GM18861 (cell line): Measurements from ENCODE around the gene NFKBIE.
"Not testable (repeated sequence)": the region's sequence is repeated elsewhere in the genome, so short reads cannot be mapped to it uniquely, and the experiment has no call there.

ENCODE experiments used
- ATAC-seq: cut with Tn5 transposase; IDR thresholded peaks from one replicate; pipeline ENCODE4 v1.9.1; 2021; ENCODE audit not compliant: unreplicated experiment

NFKBIE gene

GRCh38 chr6:44247338-44248302 lies 17.7 kb downstream of the NFKBIE start:
- peak; percentile 22 for ATAC-seq

DNA sequence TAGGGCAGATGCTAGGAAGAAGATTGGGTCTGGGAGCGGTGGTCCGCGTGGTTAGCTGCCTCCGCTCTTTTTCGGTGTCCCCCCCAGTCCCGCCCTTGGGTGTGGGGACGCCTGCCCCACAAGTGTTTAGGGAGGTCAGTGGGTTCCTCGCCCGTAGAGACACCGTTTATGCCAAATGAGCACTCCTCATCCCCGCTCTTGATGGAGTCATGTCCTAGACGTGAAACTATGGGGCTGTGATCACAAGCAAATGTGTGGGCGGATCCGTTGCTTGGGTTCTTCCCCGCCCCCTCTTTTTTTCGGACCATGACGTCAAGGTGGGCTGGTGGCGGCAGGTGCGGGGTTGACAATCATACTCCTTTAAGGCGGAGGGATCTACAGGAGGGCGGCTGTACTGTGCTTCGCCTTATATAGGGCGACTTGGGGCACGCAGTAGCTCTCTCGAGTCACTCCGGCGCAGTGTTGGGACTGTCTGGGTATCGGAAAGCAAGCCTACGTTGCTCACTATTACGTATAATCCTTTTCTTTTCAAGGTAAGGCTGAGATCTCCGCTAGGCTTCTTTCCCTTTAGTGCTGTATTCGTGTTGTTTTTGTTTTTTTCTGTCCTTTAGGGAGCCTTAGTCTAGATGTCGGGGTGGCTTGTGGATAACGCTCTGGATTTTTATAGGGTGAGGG lies 18.6 kb downstream of the NFKBIE start, which contains the start of gene HSP90AB1:
HSP90AB1 (plus strand) TSS at position 439 of the 675 bp plus-strand sequence. CDS start 1,529 bp downstream, outside the sequence.
- peak; percentile 60 for ATAC-seq

DNA sequence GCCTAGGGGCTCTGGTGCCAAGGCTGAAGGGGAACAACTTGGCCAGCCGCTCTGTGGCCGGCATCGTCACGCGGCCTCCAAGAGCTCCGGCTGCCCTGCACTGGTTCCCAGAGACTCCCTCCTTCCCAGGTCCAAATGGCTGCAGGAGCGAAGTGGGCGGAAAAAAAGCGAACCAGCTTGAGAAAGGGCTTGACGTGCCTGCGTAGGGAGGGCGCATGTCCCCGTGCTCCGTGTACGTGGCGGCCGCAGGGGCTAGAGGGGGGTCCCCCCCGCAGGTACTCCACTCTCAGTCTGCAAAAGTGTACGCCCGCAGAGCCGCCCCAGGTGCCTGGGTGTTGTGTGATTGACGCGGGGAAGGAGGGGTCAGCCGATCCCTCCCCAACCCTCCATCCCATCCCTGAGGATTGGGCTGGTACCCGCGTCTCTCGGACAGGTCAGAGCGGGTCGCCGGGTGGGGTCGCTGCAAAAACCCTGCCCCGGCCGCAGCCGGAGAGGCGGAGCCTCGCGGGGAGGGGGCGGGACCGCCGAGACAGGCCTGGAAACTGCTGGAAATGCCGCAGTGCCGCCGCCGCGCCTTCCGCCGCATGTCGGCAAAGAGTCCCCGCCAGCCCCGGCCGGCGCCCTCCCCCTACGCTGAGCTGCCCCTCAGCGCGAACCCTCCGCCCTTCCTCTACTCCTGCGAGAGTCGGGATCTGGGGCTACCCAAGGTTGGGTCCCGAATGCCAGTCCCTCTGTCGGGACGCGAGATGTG lies 19.3 kb downstream of the NFKBIE start:
- ATAC-seq = peak; percentile 35

- ATAC-seq = no peak
Observed at GRCh38 chr6:44245391-44245911, 19.9 kb downstream of the NFKBIE start.

DNA sequence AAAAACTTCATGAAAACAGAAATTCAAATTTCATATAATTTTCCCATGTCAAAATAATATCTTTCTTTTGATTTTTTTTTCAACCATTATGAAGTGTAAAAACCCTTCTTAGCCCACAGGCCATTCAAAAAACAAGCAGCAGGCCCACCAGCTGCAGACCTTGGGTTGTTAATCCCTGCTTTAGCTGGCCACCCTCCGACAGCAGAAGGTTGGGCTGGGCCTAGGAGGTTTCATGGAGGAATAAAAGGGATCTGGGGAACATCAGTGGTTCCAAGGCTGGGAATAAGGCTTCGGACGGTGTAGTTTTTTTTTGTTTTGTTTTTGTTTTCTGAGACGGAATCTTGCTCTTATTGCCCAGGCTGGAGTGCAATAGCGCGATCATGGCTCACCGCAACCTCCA lies 22.0 kb downstream of the NFKBIE start:
- ATAC-seq = no peak

GRCh38 chr6:44238687-44239350 lies 26.5 kb downstream of the NFKBIE start:
- no peak for ATAC-seq

- peak; percentile 58 for ATAC-seq
Observed at GRCh38 chr6:44237813-44238433, 27.4 kb downstream of the NFKBIE start.

DNA sequence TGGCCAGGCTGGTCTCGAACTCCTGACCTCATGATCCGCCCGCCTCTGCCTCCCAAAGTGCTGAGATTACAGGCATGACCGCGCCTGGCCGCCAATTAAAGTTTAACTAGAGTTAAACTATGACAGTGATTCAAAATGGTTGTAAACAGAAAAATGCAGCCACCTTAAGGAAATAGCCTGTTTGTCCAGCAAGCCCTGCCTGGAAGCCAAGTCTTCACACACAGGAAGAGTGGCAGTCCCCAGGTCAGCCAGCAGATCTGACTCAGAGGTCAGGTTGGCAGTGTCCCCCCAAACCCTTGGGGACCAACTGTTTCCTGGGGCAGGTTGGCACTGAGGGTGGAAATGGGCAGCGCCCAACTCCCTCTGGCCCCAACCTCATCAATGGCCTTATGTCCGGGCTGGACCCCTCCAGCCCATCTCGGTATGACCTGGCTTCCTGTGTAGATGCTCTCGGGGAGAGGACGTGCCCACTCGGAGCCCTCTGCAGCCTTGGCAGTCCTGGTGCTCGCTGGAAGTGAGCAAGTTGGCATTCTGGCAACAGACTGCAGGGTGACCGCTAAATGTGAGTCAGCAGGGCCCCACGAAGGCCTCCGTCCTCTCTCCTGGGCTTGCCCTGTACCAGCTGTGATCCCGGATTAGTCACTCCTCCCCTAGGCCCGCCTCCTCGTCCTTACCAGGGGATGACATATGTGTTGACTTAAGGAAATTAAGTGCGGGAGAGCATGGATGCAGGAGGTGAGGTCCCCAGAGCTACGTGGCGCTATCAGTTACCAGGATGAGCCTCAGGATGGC lies 28.1 kb downstream of the NFKBIE start:
- ATAC-seq = peak; percentile 46

DNA sequence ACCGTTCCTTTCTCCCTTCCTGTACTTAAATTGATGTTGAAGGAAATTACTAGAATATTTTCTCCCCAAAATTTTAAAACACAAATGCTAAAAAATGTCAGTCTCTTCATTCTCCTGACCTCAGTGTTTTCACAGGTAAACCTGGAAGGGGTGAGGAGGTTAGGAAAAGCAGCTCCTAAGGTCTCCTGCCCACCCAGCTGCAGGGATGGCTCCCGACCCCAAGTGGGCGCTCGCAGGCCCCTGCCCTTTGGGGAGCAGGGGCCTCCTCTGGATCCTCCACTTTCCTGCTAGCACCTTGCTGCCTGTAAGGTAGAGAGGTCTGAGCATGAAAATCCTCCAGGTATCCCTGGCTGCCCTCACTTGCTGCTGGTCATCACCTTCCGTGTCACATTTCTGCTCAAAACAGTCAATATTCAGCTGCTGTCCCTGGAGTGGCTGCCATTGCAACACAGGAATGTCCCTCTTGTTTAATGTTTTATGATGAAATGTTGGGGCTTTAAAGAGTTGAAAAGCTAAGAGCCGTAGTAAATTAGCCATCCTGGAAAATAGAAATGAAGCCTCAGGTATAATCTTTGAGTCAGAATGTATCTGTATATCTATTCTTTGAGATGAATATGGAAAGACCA lies 29.3 kb downstream of the NFKBIE start:
- no peak for ATAC-seq

GRCh38 chr6:44235269-44235668 lies 30.1 kb downstream of the NFKBIE start:
- no peak for ATAC-seq

DNA sequence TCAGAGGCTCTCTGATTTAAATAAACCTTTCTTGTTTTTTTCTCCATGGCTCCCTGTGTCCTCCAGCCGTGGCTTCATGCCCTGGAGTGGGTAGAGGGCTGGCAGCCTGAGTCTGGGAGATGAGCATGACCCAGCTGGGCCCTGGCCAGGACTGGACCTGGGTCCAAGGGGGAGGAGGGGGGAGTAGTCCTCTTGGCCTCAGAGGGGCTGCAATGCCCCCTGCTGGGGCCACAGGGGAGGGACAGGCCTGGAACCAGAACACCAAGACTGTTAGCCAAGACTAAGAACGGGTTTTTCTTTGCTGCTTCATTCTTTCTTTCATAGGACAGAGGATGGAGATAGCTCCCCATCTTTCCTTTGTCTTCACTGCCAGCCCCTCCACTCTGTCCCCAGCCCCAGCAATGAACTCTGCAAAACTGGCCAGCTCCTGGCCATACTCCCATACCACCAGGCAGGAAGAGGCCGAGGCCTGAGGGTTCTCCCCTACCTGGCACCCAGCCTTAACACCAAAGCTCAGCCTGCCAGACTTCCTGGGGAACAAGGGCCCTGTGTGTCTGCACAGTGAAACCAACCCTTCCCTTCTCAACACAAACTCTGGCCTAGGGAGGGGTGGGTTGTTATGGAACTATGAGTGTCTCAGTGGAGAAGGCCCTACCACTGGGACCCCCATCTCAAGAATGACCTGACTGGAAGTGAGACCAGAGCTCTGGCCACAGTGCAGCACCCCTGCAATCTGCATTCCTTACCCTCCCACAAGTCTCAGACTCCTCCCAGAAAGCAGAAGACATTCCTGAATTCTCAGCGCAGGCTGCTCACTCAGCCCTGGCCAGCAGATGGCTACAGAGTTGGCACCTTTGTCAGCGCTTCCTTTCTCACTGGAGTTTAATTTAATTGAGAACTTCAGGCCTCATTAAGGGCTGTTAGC lies 31.0 kb downstream of the NFKBIE start:
- no peak for ATAC-seq

- ATAC-seq = no peak
Observed at GRCh38 chr6:44233567-44234100, 31.7 kb downstream of the NFKBIE start.

DNA sequence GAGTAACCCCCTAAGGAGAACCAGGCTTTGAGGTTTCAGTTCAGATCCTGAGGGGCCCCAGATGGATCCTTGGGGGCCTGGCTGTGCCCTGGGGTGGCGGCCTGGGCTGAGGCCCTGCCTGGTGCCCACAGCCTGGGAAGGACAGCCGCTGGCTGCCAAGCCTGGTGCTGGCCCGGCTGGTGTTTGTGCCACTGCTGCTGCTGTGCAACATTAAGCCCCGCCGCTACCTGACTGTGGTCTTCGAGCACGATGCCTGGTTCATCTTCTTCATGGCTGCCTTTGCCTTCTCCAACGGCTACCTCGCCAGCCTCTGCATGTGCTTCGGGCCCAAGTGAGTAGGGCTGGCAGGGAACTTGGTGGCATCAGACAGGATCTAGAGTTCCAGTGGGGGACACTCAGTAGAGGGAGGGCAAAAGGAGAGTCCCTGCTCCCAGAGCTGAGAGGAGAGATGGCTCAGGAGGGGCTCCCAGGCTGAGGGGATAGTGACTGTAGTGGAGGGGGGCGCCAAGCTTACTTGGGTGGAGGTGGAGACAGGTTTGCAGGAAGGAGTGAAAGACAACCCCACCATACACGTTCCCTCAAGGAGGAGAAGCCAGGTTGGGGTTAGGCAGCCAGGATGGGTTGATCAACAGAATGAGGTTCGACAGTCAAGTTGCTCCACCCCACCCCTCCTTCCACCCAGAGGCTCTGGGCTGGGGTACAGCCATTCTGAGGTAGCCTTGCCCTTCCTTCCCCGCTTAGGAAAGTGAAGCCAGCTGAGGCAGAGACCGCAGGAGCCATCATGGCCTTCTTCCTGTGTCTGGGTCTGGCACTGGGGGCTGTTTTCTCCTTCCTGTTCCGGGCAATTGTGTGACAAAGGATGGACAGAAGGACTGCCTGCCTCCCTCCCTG lies 32.4 kb downstream of the NFKBIE start:
- no peak for ATAC-seq

GRCh38 chr6:44231426-44231825 lies 33.9 kb downstream of the NFKBIE start:
- not testable (repeated sequence) for ATAC-seq

- ATAC-seq = no peak
Observed at GRCh38 chr6:44230034-44230675, 35.2 kb downstream of the NFKBIE start.
